Caki2 (cell line): ENCODE measurements around the gene REV3L. TPM values are rescaled to one million over a fixed set of nuclear protein-coding genes. Genes with fewer than 3 reads are reported as not detected.
"Not testable (repeated sequence)": the region's sequence is repeated elsewhere in the genome, so short reads cannot be mapped to it uniquely, and the experiment has no call there.

Experiments
- DNase-seq: peaks from one replicate; pipeline ENCODE4 v3.0.0-alpha.2; 2015; ENCODE audit warnings: low read depth
- in situ Hi-C: cut with HindIII; loops from 2 replicates; pipeline ENCODE4 v1.10.0; 2016; ENCODE audit warnings: low sequenced_read_pairs, low pct_unique_long_range_greater_than_20kb, mixed read lengths
- total RNA-seq: library from RNA; depleted of rRNA; stranded (reverse); fragments of >200 nt; shearing (Covaris generic); gene quantifications from 2 replicates; pipeline ENCODE4 v1.2.3, GENCODE V29; 2014; ENCODE audit warnings: low replicate concordance; rRNA removed

Gene REV3L
- total RNA-seq, 1 experiment from 2014 or later: 11.4 TPM

GRCh38 chr6:111260570-111261298 is 222.3 kb downstream of the REV3L start:
- in situ Hi-C loops: no loop called here
- DNase-seq: no peak

GRCh38 chr6:111259089-111259831 is 223.8 kb downstream of the REV3L start:
- peak; percentile 95 for DNase-seq
- in situ Hi-C loops: no loop called here

GRCh38 chr6:111258615-111259088 is 224.4 kb downstream of the REV3L start:
- in situ Hi-C loops: no loop called here
- DNase-seq: no peak

GRCh38 chr6:111258010-111258409 is 225.0 kb downstream of the REV3L start:
- in situ Hi-C loops: no loop called here
- DNase-seq: no peak

- in situ Hi-C loops: no loop called here
- DNase-seq: peak; percentile 25
Observed at GRCh38 chr6:111256646-111257045, 226.4 kb downstream of the REV3L start.

GRCh38 chr6:111255838-111256237 is 227.2 kb downstream of the REV3L start:
- in situ Hi-C loops, DNase-seq: not testable (repeated sequence)

- no peak for DNase-seq
- in situ Hi-C loops: no loop called here
Observed at GRCh38 chr6:111254779-111255166, 228.2 kb downstream of the REV3L start.

- DNase-seq: no peak
- in situ Hi-C loops: no loop called here
Observed at GRCh38 chr6:111254004-111254778, 228.8 kb downstream of the REV3L start.

GRCh38 chr6:111252726-111253125 is 230.3 kb downstream of the REV3L start:
- in situ Hi-C loops: no loop called here
- no peak for DNase-seq

- in situ Hi-C loops: no loop called here
- no peak for DNase-seq
Observed at GRCh38 chr6:111250791-111251354, 232.1 kb downstream of the REV3L start.

Other genes with a start within 250 kb of the REV3L start
- 41.7 and 48.9 TPM in 2 replicates for gene TRAF3IP2, start 122.7 kb upstream of the REV3L start, total RNA-seq